GM20000 (cell line): ENCODE data around the gene SLC19A1.

ENCODE experiments used
- DNase-seq: peaks from one replicate; pipeline ENCODE4 v3.0.0; 2012; ENCODE audit warnings: low spot score
- CTCF ChIP-seq: IDR thresholded peaks from 2 replicates; pipeline ENCODE4 v1.5.1; 2012; ENCODE audit warnings: mild to moderate bottlenecking, control low read depth; ENCODE audit errors: extremely low read depth, missing control alignments

The SLC19A1 gene

GRCh38 chr21:45454060-45454925 lies 87.9 kb downstream of the SLC19A1 start:
- TF ChIP-seq CTCF, result no peak
- no peak for DNase-seq

- no peak for TF ChIP-seq CTCF
- DNase-seq, result no peak
Observed at GRCh38 chr21:45453308-45453950, 88.8 kb downstream of the SLC19A1 start.

GRCh38 chr21:45452696-45453307 lies 89.4 kb downstream of the SLC19A1 start:
- DNase-seq, result no peak
- TF ChIP-seq CTCF, result no peak

GRCh38 chr21:45451771-45452182 lies 90.5 kb downstream of the SLC19A1 start:
- TF ChIP-seq CTCF, result no peak

GRCh38 chr21:45451091-45451740 lies 91.0 kb downstream of the SLC19A1 start:
- no peak for DNase-seq
- no peak for TF ChIP-seq CTCF

More at GRCh38 chr21:45451771-45452182, 90.5 kb downstream of the SLC19A1 start:
- DNase-seq, result no peak

- DNase-seq, result no peak
- TF ChIP-seq CTCF, result no peak
Observed at GRCh38 chr21:45450423-45451090, 91.7 kb downstream of the SLC19A1 start.
